Activated CD4-positive, CD25-positive, alpha-beta regulatory T cell treated with anti-CD3 and anti-CD28 coated beads, Interleukin-2, amount 50 U/mL, for 72 hours (primary cell): ENCODE measurements around the gene CRYGS.
"Not testable (repeated sequence)": the region's sequence is repeated elsewhere in the genome, so short reads cannot be mapped to it uniquely, and the experiment has no call there.

Experiments used
- DNase-seq: peaks from one replicate; pipeline ENCODE4 v3.0.0; 2021

The CRYGS gene

DNA sequence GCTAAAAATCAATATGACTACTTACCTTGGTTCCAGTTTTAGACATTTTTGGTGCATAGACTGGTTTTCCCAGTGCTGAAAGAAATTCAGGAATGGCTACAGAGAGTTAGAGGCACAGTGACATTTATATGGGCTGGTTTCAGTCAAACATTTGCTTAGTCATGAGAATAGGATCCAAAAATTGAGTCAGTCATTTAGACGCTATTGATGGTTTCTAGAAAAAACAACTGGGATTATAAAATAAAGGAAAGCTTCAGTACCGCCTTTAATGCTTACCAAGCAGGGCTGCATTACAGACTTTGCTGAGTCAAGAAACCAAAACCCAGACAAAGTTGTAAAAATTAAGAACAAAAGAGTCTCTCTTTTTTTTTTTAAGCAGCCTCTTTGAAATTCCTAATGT is at the start of gene CRYGS:
Gene CRYGS (minus strand): TSS at position 100 of the 400 bp plus-strand sequence. CDS start 54 bp downstream, at position 46.
- no peak for DNase-seq

DNA sequence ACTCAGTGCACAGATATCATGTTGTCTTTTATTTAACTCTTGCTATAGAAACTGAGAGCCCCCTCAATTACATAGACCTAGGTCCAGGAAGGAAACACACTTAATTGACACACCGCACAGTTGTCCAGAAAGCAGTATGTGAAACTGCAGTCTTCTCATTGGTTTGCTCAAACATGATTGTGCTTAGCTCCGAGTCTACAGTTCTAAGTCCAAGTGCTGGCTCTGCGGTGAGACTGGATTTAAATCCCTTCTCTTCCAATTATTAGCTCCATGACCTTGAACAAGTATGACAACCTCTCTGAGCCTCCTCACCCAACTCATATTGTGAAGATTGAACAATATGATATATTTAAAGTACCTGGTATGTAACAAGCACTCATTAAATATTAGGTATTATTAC is 49.7 kb upstream of the CRYGS start:
- DNase-seq: no peak

DNA sequence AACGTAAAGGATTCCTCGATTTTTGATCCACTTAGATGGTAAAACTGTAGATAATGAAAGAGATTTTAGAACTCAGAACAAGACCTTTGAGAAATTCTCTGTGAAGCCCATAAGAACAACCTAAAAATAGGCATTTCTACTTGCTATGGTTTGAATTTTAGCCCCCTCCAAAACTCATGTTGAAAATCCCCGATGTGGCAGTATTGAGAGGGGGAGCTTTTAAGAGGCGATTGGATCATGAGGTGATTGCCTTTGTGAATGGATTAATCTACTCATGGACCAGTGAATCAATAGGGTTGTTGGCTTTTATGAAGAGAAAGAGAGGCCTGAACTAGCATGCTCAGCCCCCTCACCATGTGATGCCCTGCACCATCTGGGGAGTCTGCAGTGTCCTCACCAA is 48.5 kb upstream of the CRYGS start:
- no peak for DNase-seq

DNA sequence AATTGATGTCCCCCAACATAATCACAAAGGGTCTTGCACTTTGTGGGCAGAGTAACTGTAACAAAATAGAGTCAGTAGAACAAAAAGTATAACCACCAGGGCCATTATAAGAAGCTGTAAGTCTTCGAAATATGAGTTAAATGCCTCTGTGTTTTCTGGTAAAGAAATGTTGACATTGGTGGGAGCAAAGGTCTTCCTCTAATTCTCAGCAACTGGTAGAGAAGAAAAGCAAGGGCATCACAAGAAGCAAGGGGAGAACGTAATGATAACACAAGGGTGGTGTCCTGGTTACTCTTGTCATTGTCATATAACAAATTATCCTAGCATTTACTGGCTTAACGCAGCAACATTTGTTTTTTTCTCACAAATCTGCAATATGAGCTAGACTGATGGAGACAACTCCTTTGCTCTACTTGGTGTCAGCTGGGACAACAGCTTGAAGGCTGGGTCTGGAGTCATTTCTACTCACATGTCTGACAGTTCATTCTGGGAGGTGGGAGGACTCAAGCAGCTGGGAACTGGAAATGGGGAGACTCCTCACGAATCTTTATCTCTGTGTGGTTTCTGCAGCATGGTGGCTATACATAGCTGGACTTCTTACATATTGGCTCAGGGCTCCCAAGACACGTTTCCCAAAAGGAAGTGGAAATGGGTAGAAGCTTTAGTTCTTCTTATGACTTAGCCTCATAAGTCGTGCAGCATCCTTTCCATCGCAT is 46.6 kb upstream of the CRYGS start:
- no peak for DNase-seq

DNA sequence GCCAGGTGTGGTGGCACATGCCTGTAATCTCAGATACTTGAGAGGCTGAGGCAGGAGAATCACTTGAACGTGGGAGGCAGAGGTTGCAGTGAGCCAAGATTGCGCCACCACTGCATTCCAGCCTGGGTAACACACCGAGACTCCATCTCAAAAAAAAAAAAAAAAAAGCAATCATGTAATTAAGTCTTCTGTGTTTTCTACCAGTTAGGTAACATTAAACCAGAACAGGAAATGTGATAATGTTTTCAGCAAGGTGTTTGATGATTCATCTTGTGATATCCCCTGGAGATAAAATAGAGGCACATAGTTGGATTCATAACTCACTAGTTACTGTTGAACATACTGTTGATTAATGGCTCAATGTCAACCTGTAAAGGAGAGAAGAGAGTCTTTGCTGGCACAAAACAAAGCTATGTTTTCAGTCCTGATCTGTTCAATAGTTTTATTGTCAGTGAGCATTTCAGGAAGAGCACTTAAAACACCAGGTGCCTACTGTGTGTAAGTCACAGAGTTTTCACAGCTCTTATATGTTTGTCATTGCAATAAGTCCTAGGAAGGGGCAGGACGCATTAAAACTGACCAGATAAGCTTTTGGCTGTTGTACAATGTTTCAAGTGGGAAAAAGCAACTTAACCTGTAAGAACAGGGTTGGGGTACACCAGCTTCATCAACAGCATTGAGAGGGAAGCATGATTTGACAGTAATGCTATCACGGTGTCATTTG is 45.8 kb upstream of the CRYGS start:
- no peak for DNase-seq

DNA sequence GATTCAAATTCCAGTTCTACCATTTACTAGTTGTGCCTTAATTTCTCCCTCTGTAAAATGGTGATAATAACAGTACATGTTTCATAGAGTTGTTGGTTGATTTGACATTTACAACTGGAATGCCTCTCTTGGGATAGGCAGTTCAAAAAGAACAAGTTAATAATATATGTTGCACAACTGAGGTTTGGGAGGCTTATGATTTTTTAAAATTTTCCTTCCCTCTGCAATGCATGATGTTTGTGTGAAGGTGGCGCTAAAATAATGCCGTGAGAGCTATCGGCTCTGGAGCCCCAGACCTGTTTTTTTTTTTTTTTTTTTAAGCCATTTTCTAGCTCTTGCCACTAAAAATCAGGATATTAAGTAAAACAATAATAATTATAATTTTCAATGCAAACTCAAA is 44.9 kb upstream of the CRYGS start:
- DNase-seq: no peak

DNA sequence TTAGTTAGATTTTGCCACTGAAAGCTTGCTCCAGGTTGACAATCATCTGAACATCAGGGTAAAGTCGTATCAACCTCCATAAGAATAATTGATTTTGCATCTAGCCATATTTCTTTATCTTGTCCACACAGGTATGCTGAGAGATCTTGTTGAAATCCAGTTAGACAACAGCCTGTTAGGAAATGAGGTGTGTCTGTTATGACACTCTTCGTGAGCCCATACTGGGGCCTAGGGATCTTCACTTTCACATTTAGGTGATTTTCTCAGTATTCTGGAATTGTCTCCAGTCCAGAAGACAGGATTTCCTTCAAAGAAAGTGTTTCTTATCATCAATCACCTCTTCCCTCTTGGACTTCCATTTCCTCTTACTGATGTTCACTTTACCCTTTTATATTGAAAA is 44.5 kb upstream of the CRYGS start:
- no peak for DNase-seq

DNA sequence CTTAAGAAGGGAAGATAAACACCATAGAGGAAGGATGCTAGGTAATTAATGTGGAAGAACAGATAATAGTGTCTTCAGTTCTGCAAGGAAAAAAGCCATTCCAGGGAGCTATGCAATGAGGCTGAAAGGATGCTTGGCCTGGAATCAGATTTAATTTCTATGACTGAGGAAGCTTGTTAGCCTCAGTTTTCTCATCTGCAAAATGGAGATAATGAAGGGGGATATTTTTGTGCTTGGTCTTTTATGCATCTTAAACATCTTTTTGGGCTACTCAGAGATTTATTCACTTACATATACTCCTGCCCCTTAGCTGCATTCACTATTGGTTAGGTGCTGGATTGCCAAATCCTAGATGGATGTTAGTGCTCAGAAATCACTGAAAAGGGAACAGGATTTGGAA is 43.0 kb upstream of the CRYGS start:
- DNase-seq: no peak

DNA sequence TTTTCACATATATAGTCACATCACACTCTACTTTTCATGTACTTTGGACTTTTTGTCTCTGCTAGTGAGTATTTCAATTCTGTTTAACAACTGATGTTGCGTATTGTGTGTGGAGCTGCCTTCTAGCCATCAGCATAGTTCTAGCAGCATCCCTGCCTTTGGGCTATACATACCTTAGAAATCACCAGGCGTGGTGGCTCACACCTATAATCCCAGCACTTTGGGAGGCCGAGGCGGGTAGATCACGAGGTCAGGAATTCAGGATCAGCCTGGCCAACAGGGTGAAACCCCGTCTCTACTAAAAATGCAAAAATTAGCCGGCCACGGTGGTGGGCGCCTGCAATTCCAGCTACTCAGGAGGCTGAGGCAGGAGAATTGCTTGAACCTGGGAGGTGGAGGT is 42.1 kb upstream of the CRYGS start:
- DNase-seq: not testable (repeated sequence)

DNA sequence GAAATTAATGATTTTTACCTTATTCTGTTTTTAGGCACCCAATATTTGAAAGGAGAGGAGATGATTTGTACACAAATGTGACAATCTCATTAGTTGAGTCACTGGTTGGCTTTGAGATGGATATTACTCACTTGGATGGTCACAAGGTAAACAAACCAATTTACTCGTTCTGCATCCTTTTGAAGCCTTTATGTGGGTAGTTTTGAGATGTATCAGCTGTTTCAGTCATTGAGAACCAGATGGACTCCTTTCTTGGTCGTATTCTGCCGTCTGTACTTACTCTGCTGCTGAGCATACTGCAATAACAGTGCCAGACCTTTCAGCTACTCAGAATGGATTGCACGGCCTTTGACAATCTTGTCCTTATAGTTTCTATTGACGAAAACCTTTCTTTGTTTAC is 39.7 kb upstream of the CRYGS start:
- no peak for DNase-seq

DNA sequence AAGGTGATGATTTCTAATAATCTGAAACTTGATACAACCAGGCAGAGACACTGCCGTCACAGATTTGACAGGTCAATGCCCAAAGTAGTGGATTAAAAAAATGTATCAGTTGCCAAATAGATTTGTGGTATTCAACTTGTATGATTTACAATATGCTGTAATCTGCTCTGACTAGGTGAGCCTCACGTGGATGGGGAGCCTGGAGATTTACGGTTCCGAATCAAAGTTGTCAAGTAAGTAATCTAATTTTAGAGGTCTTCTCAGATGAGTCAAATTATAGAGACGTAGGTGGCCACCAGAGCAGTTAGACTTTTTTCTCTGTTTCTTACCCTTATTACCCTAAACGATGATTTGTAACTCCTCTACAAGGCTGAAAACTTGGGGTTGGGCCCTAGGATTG is 38.4 kb upstream of the CRYGS start:
- no peak for DNase-seq

DNA sequence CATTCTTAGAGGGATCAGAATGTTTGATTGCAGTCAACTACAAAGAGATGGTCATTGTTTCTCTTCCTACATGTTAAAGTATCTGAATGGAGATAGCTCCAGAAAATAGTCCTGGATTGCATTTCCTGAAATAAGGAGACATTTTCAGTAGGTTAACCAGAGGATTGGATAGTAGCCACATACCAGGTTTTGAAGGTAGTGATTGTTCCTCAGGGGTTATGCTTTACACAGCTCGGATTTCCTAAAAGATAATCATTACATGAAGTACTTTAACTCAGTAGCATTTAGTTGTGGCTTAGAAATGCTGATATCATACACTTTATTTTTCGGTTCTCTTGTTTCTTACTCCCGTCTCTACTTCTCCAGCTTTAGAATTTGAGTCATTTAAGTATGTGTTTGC is 36.6 kb upstream of the CRYGS start:
- no peak for DNase-seq

DNA sequence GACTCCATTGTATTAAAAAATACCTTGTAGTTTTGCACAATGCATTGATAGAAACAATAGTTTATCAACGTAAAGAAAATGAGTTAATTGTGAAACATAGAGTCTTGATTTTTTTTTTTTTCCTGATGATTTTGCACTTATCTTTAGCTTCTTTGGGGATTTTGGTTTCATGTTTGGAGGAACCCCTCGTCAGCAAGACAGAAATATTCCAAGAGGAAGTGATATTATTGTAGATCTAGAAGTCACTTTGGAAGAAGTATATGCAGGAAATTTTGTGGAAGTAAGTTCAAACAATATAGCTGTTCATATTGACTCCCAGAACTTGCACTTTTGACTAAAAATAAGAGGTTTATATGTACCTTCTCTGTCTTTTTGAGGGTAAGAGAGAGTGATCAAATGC is 33.3 kb upstream of the CRYGS start:
- no peak for DNase-seq

DNA sequence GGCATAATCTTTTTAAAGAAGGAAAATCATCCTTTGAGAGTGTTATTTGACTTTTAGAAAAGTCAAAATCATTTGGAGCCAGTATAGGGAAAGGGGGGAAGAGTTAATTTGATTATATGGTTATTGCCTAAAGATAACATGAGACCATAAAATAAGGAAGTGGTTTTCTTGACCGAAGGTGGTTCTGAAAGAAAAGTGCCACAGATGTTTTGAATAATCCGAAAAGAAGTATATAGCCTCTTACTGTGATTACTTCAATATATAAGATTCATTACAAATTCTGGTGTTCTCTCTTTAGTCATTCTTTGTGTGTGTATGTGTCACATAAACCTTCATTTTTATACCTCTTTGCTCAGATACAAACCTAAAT is 27.4 kb upstream of the CRYGS start:
- no peak for DNase-seq

DNA sequence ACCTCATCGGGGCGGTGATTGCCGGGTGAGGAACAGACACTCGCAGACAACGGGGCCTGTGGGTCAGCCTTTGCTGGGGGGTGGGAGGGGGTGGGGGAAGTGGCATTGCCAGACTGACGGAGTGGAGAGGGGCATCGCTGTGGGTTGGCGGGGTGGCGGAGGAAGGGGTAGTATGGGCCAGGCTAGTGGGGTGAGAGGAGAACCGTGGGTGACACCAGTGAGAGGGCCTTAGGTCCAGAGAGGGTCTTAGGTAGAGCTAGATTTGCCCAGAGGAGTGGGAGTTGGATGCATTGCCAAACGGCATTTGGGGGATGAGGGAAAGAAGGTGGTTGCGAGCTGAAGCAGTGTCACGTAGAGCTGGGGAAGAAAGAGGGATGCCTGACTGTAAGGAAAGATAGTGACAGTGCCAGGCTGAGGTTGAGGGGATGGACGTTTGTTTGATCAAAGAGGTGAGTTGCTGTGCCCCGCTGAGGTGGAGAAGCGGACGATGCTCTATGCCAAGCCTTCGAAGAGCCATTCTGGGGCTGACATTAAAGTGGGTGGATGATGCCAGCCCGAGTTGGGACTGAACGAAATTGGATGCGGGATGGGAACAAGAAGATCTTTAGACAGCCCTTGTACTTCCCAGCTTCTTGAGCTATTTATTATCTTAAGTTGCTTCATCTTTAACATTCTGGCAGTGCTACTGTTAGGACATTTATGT is 26.9 kb upstream of the CRYGS start:
- DNase-seq: no peak

DNA sequence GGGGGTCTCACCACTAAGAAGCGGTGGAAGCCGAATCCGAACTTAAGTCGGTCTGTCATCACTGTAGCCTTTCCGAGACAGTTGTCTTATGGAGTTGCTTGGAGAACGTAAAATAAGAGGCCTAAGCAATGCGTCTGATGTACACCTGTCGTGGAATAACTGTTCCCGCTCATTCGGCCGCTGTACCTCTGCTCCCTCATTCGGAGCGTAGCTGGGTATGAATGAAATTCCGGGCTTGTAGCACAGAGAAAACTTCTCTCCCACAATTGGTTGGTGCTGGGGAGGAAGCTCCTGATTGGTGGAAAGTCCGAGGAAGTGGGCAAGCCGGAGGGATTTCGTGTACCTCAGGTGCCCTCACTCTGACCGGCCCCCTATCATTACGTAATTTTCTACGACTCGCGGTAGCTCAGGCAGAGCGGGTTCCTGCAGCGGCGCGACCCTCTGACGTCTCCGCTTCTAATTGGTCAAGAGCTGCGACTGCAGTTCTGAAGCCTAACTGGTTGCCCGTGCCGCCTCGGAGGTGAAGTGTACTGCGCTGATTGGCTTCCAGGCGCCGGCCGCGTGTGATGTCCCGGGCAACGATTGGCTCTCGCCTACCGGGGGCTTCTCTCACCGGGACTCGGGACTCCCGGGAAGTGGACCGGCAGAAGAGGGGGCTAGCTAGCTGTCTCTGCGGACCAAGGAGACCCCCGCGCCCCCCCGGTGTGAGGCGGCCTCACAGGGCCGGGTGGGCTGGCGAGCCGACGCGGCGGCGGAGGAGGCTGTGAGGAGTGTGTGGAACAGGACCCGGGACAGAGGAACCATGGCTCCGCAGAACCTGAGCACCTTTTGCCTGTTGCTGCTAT is 26.1 kb upstream of the CRYGS start, which contains the start of gene DNAJB11:
Gene DNAJB11 (plus strand): TSS at position 625 of the 845 bp plus-strand sequence. CDS start 178 bp downstream, at position 803.
- peak; percentile 92 for DNase-seq

DNA sequence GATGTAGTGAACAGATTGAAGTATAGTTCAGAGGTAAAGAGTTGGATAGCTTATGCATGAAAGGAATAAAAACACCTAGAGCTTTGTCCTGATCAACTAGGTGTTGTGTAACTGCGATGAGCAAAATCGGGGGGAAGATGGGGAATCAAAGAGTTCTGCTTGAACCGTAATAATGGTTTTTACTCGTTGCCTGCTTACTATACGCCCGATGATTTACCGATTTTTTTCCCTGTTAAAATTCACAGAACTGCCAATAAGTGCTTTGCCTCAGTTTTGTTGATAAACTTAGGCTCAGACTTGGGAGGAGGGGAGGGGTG is 25.6 kb upstream of the CRYGS start:
- no peak for DNase-seq

DNA sequence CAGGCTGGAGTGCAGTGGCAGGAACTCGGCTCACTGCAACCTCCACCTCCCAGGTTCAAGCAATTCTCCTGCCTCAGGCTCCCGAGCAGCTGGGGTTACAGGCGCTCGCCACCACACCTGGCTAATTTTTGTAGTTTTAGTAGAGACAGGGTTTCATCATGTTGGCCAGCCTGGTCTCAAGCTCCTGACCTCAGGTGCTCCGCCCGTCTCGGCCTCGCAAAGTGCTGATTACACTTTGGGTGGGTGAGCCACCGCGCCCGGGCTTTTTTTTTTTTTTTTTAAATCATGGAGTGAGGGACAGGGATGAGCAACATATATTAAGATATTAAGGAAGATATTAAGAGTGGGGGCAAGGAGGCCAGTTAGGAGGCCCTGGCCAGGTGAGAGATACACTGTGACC is 25.2 kb upstream of the CRYGS start:
- DNase-seq: not testable (repeated sequence)

DNA sequence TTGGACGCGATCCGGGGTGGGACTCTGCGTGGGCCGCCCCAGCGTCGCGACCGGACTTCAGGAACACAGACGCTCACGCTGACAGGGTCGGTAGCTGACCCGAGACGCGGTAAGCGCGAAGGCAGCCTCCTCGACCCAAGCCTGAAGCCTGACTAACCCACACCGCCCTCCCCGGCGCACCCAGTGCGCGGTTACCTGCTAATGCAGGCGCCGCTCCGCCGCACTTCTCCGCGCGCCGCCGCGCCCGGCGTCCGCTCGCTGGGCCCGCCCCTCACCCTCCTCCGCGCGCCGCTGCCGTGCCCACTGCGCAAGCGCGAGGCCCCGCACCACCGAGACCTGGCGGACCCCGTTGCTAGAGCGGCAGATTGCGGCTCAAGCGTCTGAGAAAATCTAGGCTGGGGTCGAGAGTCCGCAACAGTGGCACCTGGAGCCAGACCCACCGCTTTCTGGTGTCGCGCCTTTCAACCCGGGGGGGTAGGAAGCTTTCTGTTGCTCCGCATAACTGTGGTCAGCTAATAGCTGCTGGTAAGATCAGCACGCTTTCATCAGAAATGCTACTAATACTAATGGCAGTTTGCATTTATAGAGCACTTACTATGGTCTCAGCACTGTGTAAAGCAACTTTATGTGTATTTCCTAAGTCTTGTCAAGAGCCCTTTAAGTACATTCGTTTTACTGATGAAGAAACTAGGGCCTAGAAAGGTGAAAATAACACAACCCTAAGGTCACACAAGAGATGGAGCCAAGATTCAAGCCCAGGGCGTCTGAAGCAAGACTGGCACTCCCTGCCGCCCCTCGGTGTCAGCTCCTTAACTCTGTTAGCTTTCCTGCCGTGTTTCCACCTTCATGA is 23.1 kb upstream of the CRYGS start, which contains the start of gene TBCCD1:
Gene TBCCD1 (minus strand): TSS at position 268 of the 850 bp plus-strand sequence. CDS start 3,010 bp downstream, outside the sequence.
- peak; percentile 96 for DNase-seq

DNA sequence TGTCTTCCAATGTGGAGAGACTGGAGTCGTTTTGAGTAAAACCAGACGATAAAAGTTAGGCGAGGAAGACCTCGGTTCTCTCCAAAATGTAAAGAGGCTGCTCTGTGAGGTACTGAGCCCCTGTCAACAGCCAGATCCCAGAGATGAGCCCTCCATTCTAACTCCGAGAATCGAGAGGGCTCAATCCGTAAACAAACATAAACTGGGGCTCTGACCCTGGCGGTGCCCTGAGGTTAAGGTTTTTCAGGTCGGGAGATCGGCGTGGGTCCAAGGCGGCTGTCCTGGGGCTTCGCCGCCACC is 22.5 kb upstream of the CRYGS start:
- no peak for DNase-seq

DNA sequence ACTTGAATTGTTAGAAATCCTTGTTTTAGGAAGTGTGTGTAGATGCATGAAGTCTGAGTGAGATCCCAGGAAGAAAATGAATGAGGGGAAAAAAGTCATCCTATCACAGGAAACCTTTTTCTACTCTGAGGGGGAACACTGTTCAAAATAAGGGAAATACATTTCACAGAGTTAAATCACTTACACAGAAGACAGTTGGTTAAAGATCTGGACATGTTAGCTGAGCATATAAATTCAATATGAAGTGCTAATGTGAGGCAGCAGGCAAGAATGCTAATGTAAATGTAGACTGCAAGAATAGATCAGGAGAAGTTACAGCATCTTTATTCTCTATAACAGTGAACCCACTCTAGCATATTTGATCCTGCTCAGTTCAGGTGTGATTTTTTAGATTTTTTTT is 20.4 kb upstream of the CRYGS start:
- DNase-seq: no peak

DNA sequence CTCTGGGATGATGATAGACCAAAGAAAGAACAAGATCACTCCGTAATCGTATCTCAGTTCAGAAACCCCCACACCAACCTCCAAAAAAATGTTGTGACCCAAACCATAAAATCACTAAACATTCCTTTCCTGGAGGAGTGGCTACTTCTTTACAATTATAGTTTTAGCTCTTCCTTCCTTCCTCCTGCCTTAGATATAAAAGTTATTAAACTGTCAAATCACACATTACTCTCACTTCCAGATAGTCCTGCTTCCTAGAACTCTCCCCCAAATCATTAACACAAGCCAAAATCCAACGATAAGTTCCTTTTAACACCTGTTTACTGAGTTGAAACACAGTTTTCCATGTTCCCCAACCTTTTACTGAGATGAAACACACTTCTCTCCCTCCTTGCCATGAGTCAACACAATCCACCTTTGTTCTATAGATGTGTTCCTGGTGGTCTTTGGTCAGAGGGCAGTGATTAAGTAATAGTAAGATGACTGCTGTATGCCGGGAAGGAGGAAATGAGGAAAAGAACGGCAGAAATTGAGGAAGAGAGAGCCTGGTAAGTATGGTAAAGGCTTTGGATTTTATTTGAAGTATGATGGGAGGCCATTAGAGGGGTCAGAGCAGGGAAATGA is 8.3 kb upstream of the CRYGS start:
- no peak for DNase-seq
